ENCODE measurements around the gene CD79A. TPM values are rescaled to one million over a fixed set of nuclear protein-coding genes. Genes with fewer than 3 reads are reported as not detected.
"Not testable (repeated sequence)": the region's sequence is repeated elsewhere in the genome, so short reads cannot be mapped to it uniquely, and the experiment has no call there.

Gene CD79A
- total RNA-seq, 1 donor from 2014 or later, result 1.0 TPM

- Histone ChIP-seq H3K9me3 (ENCODE audit: control insufficient read depth in 3 of 3, low read length in 3 of 3) (no peaks in the 10 kb centered on the region), H3K27me3 (ENCODE audit: control insufficient read depth in 3 of 3, insufficient read depth in 3 of 3, low read length in 3 of 3) (no peaks in the 10 kb centered on the region), H3K9ac (ENCODE audit: low read depth in 1 of 3, low read length in 3 of 3) (no peak overlapping the region), H3K36me3 (ENCODE audit: control insufficient read depth in 3 of 3, insufficient read depth in 3 of 3, low read length in 3 of 3) (peaks cover 30 to 38% (median 31%) of the 10 kb centered on the region in 3 donors), H3K4me1 (ENCODE audit: control insufficient read depth in 3 of 3, insufficient read depth in 3 of 3, low read length in 3 of 3) (peaks cover 0 to 10% (median 0%) of the 10 kb centered on the region in 3 donors), H3K27ac (ENCODE audit: low read depth, low read length) (no peak overlapping the region), H3K4me3 (ENCODE audit: low read length in 3 of 3) (no peak overlapping the region)
Observed at GRCh38 chr19:41871573-41872383, 5.3 kb upstream of the CD79A start.

- H3K36me3 ChIP-seq (ENCODE audit: control insufficient read depth in 3 of 3, insufficient read depth in 3 of 3, low read length in 3 of 3), result peaks cover 30 to 38% (median 31%) of the 10 kb centered on the region in 3 donors
- peaks cover 0 to 12% (median 0%) of the 10 kb centered on the region in 3 donors for H3K4me1 ChIP-seq (ENCODE audit: control insufficient read depth in 3 of 3, insufficient read depth in 3 of 3, low read length in 3 of 3)
Observed at GRCh38 chr19:41872384-41872774, 4.7 kb upstream of the CD79A start.

GRCh38 chr19:41872775-41873647 lies 4.1 kb upstream of the CD79A start:
- H3K4me3 ChIP-seq (ENCODE audit: low read length in 3 of 3), result no peak overlapping the region
- peaks cover 0 to 11% (median 0%) of the 10 kb centered on the region in 3 donors for H3K4me1 ChIP-seq (ENCODE audit: control insufficient read depth in 3 of 3, insufficient read depth in 3 of 3, low read length in 3 of 3)
- H3K27ac ChIP-seq (ENCODE audit: low read depth, low read length), result no peak overlapping the region

More at GRCh38 chr19:41872384-41872774, 4.7 kb upstream of the CD79A start:
- no peak overlapping the region for H3K27ac ChIP-seq (ENCODE audit: low read depth, low read length)
- no peaks in the 10 kb centered on the region for H3K9me3 ChIP-seq (ENCODE audit: control insufficient read depth in 3 of 3, low read length in 3 of 3)
- peak overlapping the region in 1 of 3 donors; percentile 3 for H3K9ac ChIP-seq (ENCODE audit: low read depth in 1 of 3, low read length in 3 of 3)
- no peak overlapping the region for H3K4me3 ChIP-seq (ENCODE audit: low read length in 3 of 3)
- no peaks in the 10 kb centered on the region for H3K27me3 ChIP-seq (ENCODE audit: control insufficient read depth in 3 of 3, insufficient read depth in 3 of 3, low read length in 3 of 3)

GRCh38 chr19:41875973-41876372 lies 1.1 kb upstream of the CD79A start:
- peaks cover 7 to 14% (median 7%) of the 10 kb centered on the region in 3 donors for H3K36me3 ChIP-seq (ENCODE audit: control insufficient read depth in 3 of 3, insufficient read depth in 3 of 3, low read length in 3 of 3)
- not testable (repeated sequence) for H3K4me1 ChIP-seq (ENCODE audit: control insufficient read depth in 3 of 3, insufficient read depth in 3 of 3, low read length in 3 of 3); H3K9me3 ChIP-seq (ENCODE audit: control insufficient read depth in 3 of 3, low read length in 3 of 3); H3K27me3 ChIP-seq (ENCODE audit: control insufficient read depth in 3 of 3, insufficient read depth in 3 of 3, low read length in 3 of 3); H3K4me3 ChIP-seq (ENCODE audit: low read length in 3 of 3); H3K9ac ChIP-seq (ENCODE audit: low read depth in 1 of 3, low read length in 3 of 3); H3K27ac ChIP-seq (ENCODE audit: low read depth, low read length)

More at GRCh38 chr19:41872775-41873647, 4.1 kb upstream of the CD79A start:
- Histone ChIP-seq H3K27me3 (ENCODE audit: control insufficient read depth in 3 of 3, insufficient read depth in 3 of 3, low read length in 3 of 3) (peaks cover 0 to 4% (median 0%) of the 10 kb centered on the region in 3 donors), H3K9me3 (ENCODE audit: control insufficient read depth in 3 of 3, low read length in 3 of 3) (no peaks in the 10 kb centered on the region), H3K36me3 (ENCODE audit: control insufficient read depth in 3 of 3, insufficient read depth in 3 of 3, low read length in 3 of 3) (peaks cover 29 to 35% (median 29%) of the 10 kb centered on the region in 3 donors), H3K9ac (ENCODE audit: low read depth in 1 of 3, low read length in 3 of 3) (no peak overlapping the region)

- H3K4me1 ChIP-seq (ENCODE audit: control insufficient read depth in 3 of 3, insufficient read depth in 3 of 3, low read length in 3 of 3), result peaks cover 6 to 13% (median 6%) of the 10 kb centered on the region in 3 donors
- no peaks in the 10 kb centered on the region for H3K9me3 ChIP-seq (ENCODE audit: control insufficient read depth in 3 of 3, low read length in 3 of 3)
- peaks cover 0 to 7% (median 0%) of the 10 kb centered on the region in 3 donors for H3K27me3 ChIP-seq (ENCODE audit: control insufficient read depth in 3 of 3, insufficient read depth in 3 of 3, low read length in 3 of 3)
- H3K27ac ChIP-seq (ENCODE audit: low read depth, low read length), result no peak overlapping the region
- no peak overlapping the region for H3K9ac ChIP-seq (ENCODE audit: low read depth in 1 of 3, low read length in 3 of 3)
- no peak overlapping the region for H3K4me3 ChIP-seq (ENCODE audit: low read length in 3 of 3)
- H3K36me3 ChIP-seq (ENCODE audit: control insufficient read depth in 3 of 3, insufficient read depth in 3 of 3, low read length in 3 of 3), result no peaks in the 10 kb centered on the region
Observed at GRCh38 chr19:41877916-41878905, 1.1 kb downstream of the CD79A start.

GRCh38 chr19:41879080-41879479 lies 2.0 kb downstream of the CD79A start:
- no peak overlapping the region for H3K9ac ChIP-seq (ENCODE audit: low read depth in 1 of 3, low read length in 3 of 3)
- H3K27ac ChIP-seq (ENCODE audit: low read depth, low read length), result no peak overlapping the region
- no peaks in the 10 kb centered on the region for H3K36me3 ChIP-seq (ENCODE audit: control insufficient read depth in 3 of 3, insufficient read depth in 3 of 3, low read length in 3 of 3)
- no peaks in the 10 kb centered on the region for H3K9me3 ChIP-seq (ENCODE audit: control insufficient read depth in 3 of 3, low read length in 3 of 3)
- peaks cover 10 to 18% (median 10%) of the 10 kb centered on the region in 3 donors for H3K4me1 ChIP-seq (ENCODE audit: control insufficient read depth in 3 of 3, insufficient read depth in 3 of 3, low read length in 3 of 3)
- peaks cover 0 to 7% (median 0%) of the 10 kb centered on the region in 3 donors for H3K27me3 ChIP-seq (ENCODE audit: control insufficient read depth in 3 of 3, insufficient read depth in 3 of 3, low read length in 3 of 3)
- H3K4me3 ChIP-seq (ENCODE audit: low read length in 3 of 3), result no peak overlapping the region

GRCh38 chr19:41879670-41880328 lies 2.7 kb downstream of the CD79A start:
- H3K27me3 ChIP-seq (ENCODE audit: control insufficient read depth in 3 of 3, insufficient read depth in 3 of 3, low read length in 3 of 3), result peaks cover 0 to 7% (median 0%) of the 10 kb centered on the region in 3 donors
- H3K9me3 ChIP-seq (ENCODE audit: control insufficient read depth in 3 of 3, low read length in 3 of 3), result no peaks in the 10 kb centered on the region
- no peak overlapping the region for H3K27ac ChIP-seq (ENCODE audit: low read depth, low read length)
- no peak overlapping the region for H3K9ac ChIP-seq (ENCODE audit: low read depth in 1 of 3, low read length in 3 of 3)
- H3K4me3 ChIP-seq (ENCODE audit: low read length in 3 of 3), result no peak overlapping the region
- no peaks in the 10 kb centered on the region for H3K36me3 ChIP-seq (ENCODE audit: control insufficient read depth in 3 of 3, insufficient read depth in 3 of 3, low read length in 3 of 3)
- H3K4me1 ChIP-seq (ENCODE audit: control insufficient read depth in 3 of 3, insufficient read depth in 3 of 3, low read length in 3 of 3), result peaks cover 14 to 24% (median 15%) of the 10 kb centered on the region in 3 donors

- Histone ChIP-seq H3K27me3 (ENCODE audit: control insufficient read depth in 3 of 3, insufficient read depth in 3 of 3, low read length in 3 of 3) (peaks cover 0 to 7% (median 0%) of the 10 kb centered on the region in 3 donors), H3K4me3 (ENCODE audit: low read length in 3 of 3) (no peak overlapping the region), H3K36me3 (ENCODE audit: control insufficient read depth in 3 of 3, insufficient read depth in 3 of 3, low read length in 3 of 3) (no peaks in the 10 kb centered on the region), H3K9me3 (ENCODE audit: control insufficient read depth in 3 of 3, low read length in 3 of 3) (no peaks in the 10 kb centered on the region), H3K9ac (ENCODE audit: low read depth in 1 of 3, low read length in 3 of 3) (no peak overlapping the region), H3K4me1 (ENCODE audit: control insufficient read depth in 3 of 3, insufficient read depth in 3 of 3, low read length in 3 of 3) (peaks cover 17 to 28% (median 19%) of the 10 kb centered on the region in 3 donors), H3K27ac (ENCODE audit: low read depth, low read length) (no peak overlapping the region)
Observed at GRCh38 chr19:41880329-41880708, 3.2 kb downstream of the CD79A start.

Data from skeletal muscle tissue (tissue), 4 donors.